K562 (cell line): ENCODE measurements around the gene EPB41L1. TPM values are rescaled to one million over a fixed set of nuclear protein-coding genes. Genes with fewer than 3 reads are reported as not detected.

ENCODE experiments used
- EGR1 ChIP-seq: fragments of 450-650 bp; conservative IDR thresholded peaks from 2 replicates; pipeline ENCODE4 v1.6.1; 2017; ENCODE audit warnings: mild to moderate bottlenecking
- GABPB1 ChIP-seq: sonication (generic); formaldehyde crosslinking; IDR thresholded peaks from 2 replicates; pipeline ENCODE4 v1.8.0; 2022; ENCODE audit warnings: mild to moderate bottlenecking, missing genetic modification reagents
- PURB ChIP-seq: sonication (generic); formaldehyde crosslinking; IDR thresholded peaks from 2 replicates; pipeline ENCODE4 v1.9.0; 2021; ENCODE audit warnings: low read depth, mild to moderate bottlenecking, missing genetic modification reagents
- ZNF584 ChIP-seq: fragments of 200-800 bp; sonication (Bioruptor generic); IDR thresholded peaks from 2 replicates; pipeline ENCODE4 v1.6.1; 2016; ENCODE audit warnings: low read depth, mild to moderate bottlenecking, missing genetic modification characterization, missing compliant biosample characterization
- ZNF592 ChIP-seq: fragments of 450-650 bp; IDR thresholded peaks from 2 replicates; pipeline ENCODE4 v1.6.1; 2017; ENCODE audit warnings: antibody characterized with exemption, mild to moderate bottlenecking
- ZNF707 ChIP-seq: fragments of 250-450 bp; sonication (Bioruptor Pico); conservative IDR thresholded peaks from 2 replicates; pipeline ENCODE4 v1.8.0; 2022; ENCODE audit warnings: inconsistent platforms, mild to moderate bottlenecking, moderate library complexity
- polyA plus RNA-seq, 8 experiments: library from polyadenylated mRNA; depleted of rRNA in 4 of 8; stranded (reverse) in 5 of 8; unstranded in 3 of 8; fragments of >200 nt; fragmentation: Nextera tagmentation in 2 of 8; fragmentation: Illumina TruSeq in 1 of 8; extraction: Ambion mirVana in 2 of 8; extraction: Trizol in 1 of 8; gene quantifications; 2 replicates each; pipeline versions ENCODE4 v1.2.1 to v1.2.3, GENCODE V29; 2011 to 2014; ENCODE audit warnings: inconsistent platforms in 1 of 8, missing spikeins in 1 of 8
- total RNA-seq, 7 experiments: library from RNA; depleted of rRNA in 6 of 7; stranded (reverse); fragments of >200 nt in 6 of 7; fragmentation: Illumina TruSeq in 2 of 7; extraction: Trizol in 2 of 7; gene quantifications; 2 replicates each; pipeline versions ENCODE4 v1.2.1 to v1.2.3, GENCODE V29; 2011 to 2021; ENCODE audit warnings: low replicate concordance in 1 of 7
- TF ChIP-seq, protein P1 (sequence below): fragments of 250-450 bp; sonication (Bioruptor Pico); IDR thresholded peaks from 2 replicates; pipeline ENCODE4 v1.9.0; 2021; ENCODE audit warnings: mild to moderate bottlenecking

EPB41L1 gene
- total and polyA plus RNA-seq, 9 of the 15 experiments (the other 6 are each of a cell fraction or from before 2014, with no cell fraction given): 0.11 to 4.3 (median 1.3) TPM

DNA sequence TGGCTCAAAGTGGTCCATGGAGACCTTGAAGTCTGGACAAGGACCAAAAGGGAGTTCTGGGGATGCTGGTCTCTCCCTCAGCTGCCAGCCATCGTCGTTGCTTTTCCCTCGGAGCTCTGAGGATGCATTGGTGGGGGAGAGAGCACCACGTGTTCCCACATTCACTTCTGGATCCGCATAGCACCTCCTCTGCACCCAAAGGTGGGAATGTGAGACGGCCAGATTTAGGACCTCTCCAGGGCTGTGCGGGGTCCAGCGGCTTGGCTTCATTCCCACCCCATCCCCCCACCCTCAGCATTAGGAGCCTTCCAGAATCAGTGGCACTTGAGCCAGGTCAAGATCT, 1.1 kb downstream of the EPB41L1 start (continued):
- TF ChIP-seq ZNF707 (no peak), EGR1 (no peak), PURB (CRISPR knock-in tag) (no peak), GABPB1 (CRISPR knock-in tag) (no peak), ZNF584 (CRISPR knock-in tag) (no peak), ZNF592 (no peak)
- TF ChIP-seq, protein P1, sequence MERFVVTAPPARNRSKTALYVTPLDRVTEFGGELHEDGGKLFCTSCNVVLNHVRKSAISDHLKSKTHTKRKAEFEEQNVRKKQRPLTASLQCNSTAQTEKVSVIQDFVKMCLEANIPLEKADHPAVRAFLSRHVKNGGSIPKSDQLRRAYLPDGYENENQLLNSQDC (CRISPR knock-in tag): no peak
